HFFc6 (cell line): ENCODE results near the gene RAD51. TPM values are rescaled to one million over a fixed set of nuclear protein-coding genes. Genes with fewer than 3 reads are reported as not detected.
A peak's percentile ranks its signal among the peaks of the same experiment; 100 is the strongest.

Source experiments
- DNase-seq: peaks from one replicate; pipeline ENCODE4 v3.0.0-alpha.2; 2018
- H3K27ac Mint-ChIP-seq: 2 replicates; pipeline ENCODE4 v1.8.0; 2020; ENCODE audit warnings: mild to moderate bottlenecking, mixed read lengths
- H3K27me3 Mint-ChIP-seq: 2 replicates; pipeline ENCODE4 v1.8.0; 2021; ENCODE audit warnings: mild to moderate bottlenecking, moderate library complexity, mixed read lengths; ENCODE audit not compliant: insufficient read depth
- H3K36me3 Mint-ChIP-seq: 2 replicates; pipeline ENCODE4 v1.8.0; 2021; ENCODE audit warnings: low read depth, mixed read lengths
- H3K4me1 Mint-ChIP-seq: 2 replicates; pipeline ENCODE4 v1.8.0; 2020; ENCODE audit warnings: low read depth, mixed read lengths
- H3K4me3 Mint-ChIP-seq: 2 replicates; pipeline ENCODE4 v1.8.0; 2020; ENCODE audit warnings: mild to moderate bottlenecking, moderate library complexity, mixed read lengths
- H3K9me3 Mint-ChIP-seq: 2 replicates; pipeline ENCODE4 v1.8.0; 2020; ENCODE audit warnings: mild to moderate bottlenecking, mixed read lengths
- CTCF ChIP-seq: fragments of 200-600 bp; sonication (generic); IDR thresholded peaks from 2 replicates; pipeline ENCODE4 v1.5.0; 2021; ENCODE audit warnings: antibody characterized with exemption, mild to moderate bottlenecking
- total RNA-seq, 6 experiments: library from RNA; stranded (reverse); fragmentation: NEBNext Ultra II Directional; extraction: Animal tissue kit (Norgen Biotek cat#: 25700); gene quantifications; 2 replicates in 1 of 6; 3 replicates in 5 of 6; pipeline ENCODE4 v1.2.3, GENCODE V29; 2021

The RAD51 gene
- total RNA-seq, 6 experiments from 2014 or later: 8.2 to 15.9 (median 12.1) TPM

GRCh38 chr15:40743485-40743901 lies 48.5 kb downstream of the RAD51 start:
- Mint-ChIP-seq H3K4me3 (no peak overlapping the region), H3K9me3 (no peaks in the 10 kb centered on the region), H3K27me3 (peaks cover 5% of the 10 kb centered on the region), H3K36me3 (peaks cover 8% of the 10 kb centered on the region), H3K27ac (peak overlapping the region; percentile 78), H3K4me1 (peaks cover 31% of the 10 kb centered on the region)
- DNase-seq: no peak
- no peak for TF ChIP-seq CTCF

GRCh38 chr15:40743921-40744814 lies 49.2 kb downstream of the RAD51 start:
- peak; percentile 66 for DNase-seq
- TF ChIP-seq CTCF: peak; percentile 59
- Mint-ChIP-seq H3K9me3 (no peaks in the 10 kb centered on the region), H3K4me1 (peaks cover 31% of the 10 kb centered on the region), H3K27ac (peak overlapping the region; percentile 78), H3K27me3 (peaks cover 5% of the 10 kb centered on the region), H3K36me3 (peaks cover 8% of the 10 kb centered on the region), H3K4me3 (no peak overlapping the region)

- H3K27me3 Mint-ChIP-seq: peaks cover 5% of the 10 kb centered on the region
- H3K36me3 Mint-ChIP-seq: peaks cover 8% of the 10 kb centered on the region
- H3K9me3 Mint-ChIP-seq: no peaks in the 10 kb centered on the region
- H3K4me1 Mint-ChIP-seq: peaks cover 31% of the 10 kb centered on the region
- no peak overlapping the region for H3K4me3 Mint-ChIP-seq
- no peak for TF ChIP-seq CTCF
- DNase-seq: no peak
- peak overlapping the region; percentile 78; the same call in 1 of the 2 replicates for H3K27ac Mint-ChIP-seq
Observed at GRCh38 chr15:40744815-40745152, 49.8 kb downstream of the RAD51 start.

GRCh38 chr15:40746916-40747418 lies 52.0 kb downstream of the RAD51 start:
- H3K4me1 Mint-ChIP-seq: peaks cover 31% of the 10 kb centered on the region
- no peak for TF ChIP-seq CTCF
- no peak for DNase-seq
- no peak overlapping the region; the same call in 1 of the 2 replicates for H3K27ac Mint-ChIP-seq
- H3K36me3 Mint-ChIP-seq: peaks cover 11% of the 10 kb centered on the region
- H3K9me3 Mint-ChIP-seq: no peaks in the 10 kb centered on the region
- peaks cover 7% of the 10 kb centered on the region for H3K27me3 Mint-ChIP-seq
- H3K4me3 Mint-ChIP-seq: no peak overlapping the region

GRCh38 chr15:40747685-40748631 lies 53.0 kb downstream of the RAD51 start:
- Mint-ChIP-seq H3K27ac (peak overlapping the region; percentile 18), H3K4me3 (no peak overlapping the region), H3K9me3 (no peaks in the 10 kb centered on the region), H3K27me3 (peaks cover 7% of the 10 kb centered on the region), H3K4me1 (peaks cover 38% of the 10 kb centered on the region), H3K36me3 (peaks cover 4% of the 10 kb centered on the region; the same call in 1 of the 2 replicates)
- TF ChIP-seq CTCF: no peak
- no peak for DNase-seq
